A549 (cell line): ENCODE measurements around the gene MRPL18. TPM values are rescaled to one million over a fixed set of nuclear protein-coding genes. Genes with fewer than 3 reads are reported as not detected.
"Not testable (repeated sequence)": the region's sequence is repeated elsewhere in the genome, so short reads cannot be mapped to it uniquely, and the experiment has no call there.

ENCODE experiments used
- ATAC-seq, 2 experiments: fragments of 200-7000 bp in 1 of 2; fragments of >200 bp in 1 of 2; cut with Nextera tagmentation in 1 of 2; cut with Tn5 transposase in 1 of 2; 3 replicates each; pipeline versions ENCODE4 v1.8.0 to v1.9.1; 2018 to 2020; ENCODE audit warnings: mild to moderate bottlenecking in 1 of 2, moderate library complexity in 1 of 2
- CTCF ChIA-PET: fragments of 300-600 bp; sonication (Branson Sonifier 250); formaldehyde crosslinking; extraction: SDS; loops from one replicate; lab custom pipeline; 2021; ENCODE audit warnings: antibody characterized with exemption, inconsistent platforms; lab: Yijun Ruan, JAX
- POLR2A ChIA-PET: fragments of 350-600 bp; formaldehyde crosslinking; extraction: SDS; loops from one replicate; lab custom pipeline; 2021; ENCODE audit warnings: antibody characterized with exemption, inconsistent platforms; lab: Yijun Ruan, JAX
- DNase-seq, 2 experiments: peaks; one replicate each; pipeline versions ENCODE4 v3.0.0 to v3.0.0-alpha.2; 2011 to 2016; ENCODE audit warnings: low read depth in 1 of 2, low spot score in 1 of 2
- FAIRE-seq: peaks from 2 replicates; lab custom pipeline; 2011; peaks lifted over from hg19 to GRCh38; lab: Jason Lieb, UNC
- H3K27ac ChIP-seq, 2 experiments: fragments of >200 bp; sonication (Bioruptor Twin); formaldehyde crosslinking; 3 replicates each; pipeline ENCODE4 v1.5.1; 2016 to 2017
- H3K4me1 ChIP-seq: fragments of >200 bp; sonication (Bioruptor Twin); formaldehyde crosslinking; 3 replicates; pipeline ENCODE4 v1.6.1; 2016
- H3K4me2 ChIP-seq: fragments of >200 bp; sonication (Bioruptor Twin); formaldehyde crosslinking; 3 replicates; pipeline ENCODE4 v1.6.1; 2016
- H3K4me3 ChIP-seq: fragments of >200 bp; sonication (Bioruptor Twin); formaldehyde crosslinking; 3 replicates; pipeline ENCODE4 v1.5.1; 2016
- H3K9me3 ChIP-seq: fragments of >200 bp; sonication (Bioruptor Twin); formaldehyde crosslinking; 3 replicates; pipeline ENCODE4 v1.6.1; 2016
- ATOH8 ChIP-seq: fragments of 250-450 bp; sonication (Bioruptor Pico); IDR thresholded peaks from 2 replicates; pipeline ENCODE4 v1.5.0; 2020; ENCODE audit warnings: low read depth, mild to moderate bottlenecking, moderate library complexity
- CBX2 ChIP-seq: fragments of 200-600 bp; sonication (generic); IDR thresholded peaks from 2 replicates; pipeline ENCODE4 v1.6.1; 2016; ENCODE audit warnings: low read depth, mild to moderate bottlenecking, borderline replicate concordance
- CHD4 ChIP-seq: fragments of 200-600 bp; sonication (generic); IDR thresholded peaks from 2 replicates; pipeline ENCODE4 v1.6.1; 2016; ENCODE audit warnings: antibody characterized with exemption, mild to moderate bottlenecking, borderline replicate concordance
- EP300 ChIP-seq, 2 experiments: fragments of >200 bp; sonication (Bioruptor Twin); formaldehyde crosslinking; IDR thresholded peaks; 2 replicates in 1 of 2; 3 replicates in 1 of 2; pipeline ENCODE4 v1.6.1; 2016 to 2017
- FOSB ChIP-seq: fragments of 250-450 bp; sonication (Bioruptor Pico); IDR thresholded peaks from 2 replicates; pipeline ENCODE4 v1.5.0; 2020; ENCODE audit warnings: mild to moderate bottlenecking, moderate library complexity
- FOSL2 ChIP-seq, 2 experiments: fragments of 450-650 bp in 1 of 2; fragments of >200 bp in 1 of 2; sonication (Bioruptor Twin) in 1 of 2; formaldehyde crosslinking; IDR thresholded peaks; 2 replicates each; pipeline versions ENCODE4 v1.5.0 to v1.6.1; 2016 to 2020; ENCODE audit warnings: mild to moderate bottlenecking in 1 of 2, moderate library complexity in 1 of 2
- JUN ChIP-seq, 2 experiments: fragments of >200 bp; sonication (Bioruptor Twin); formaldehyde crosslinking; IDR thresholded peaks; 2 replicates in 1 of 2; 3 replicates in 1 of 2; pipeline ENCODE4 v1.6.1; 2016 to 2017
- KDM1A ChIP-seq: fragments of 200-600 bp; sonication (generic); IDR thresholded peaks from 2 replicates; pipeline ENCODE4 v1.6.1; 2016; ENCODE audit warnings: low read depth, mild to moderate bottlenecking
- MAX ChIP-seq: IDR thresholded peaks from 2 replicates; pipeline ENCODE4 v1.6.1; 2012
- NR3C1 ChIP-seq: fragments of >200 bp; sonication (Bioruptor Twin); formaldehyde crosslinking; IDR thresholded peaks from 3 replicates; pipeline ENCODE4 v1.6.1; 2017
- RAD21 ChIP-seq, 2 experiments: fragments of >200 bp in 1 of 2; sonication (Bioruptor Twin) in 1 of 2; formaldehyde crosslinking in 1 of 2; IDR thresholded peaks in 1 of 2; conservative IDR thresholded peaks in 1 of 2; 2 replicates in 1 of 2; 3 replicates in 1 of 2; pipeline ENCODE4 v1.6.1; 2012 to 2018; ENCODE audit warnings: inconsistent platforms in 1 of 2
- RARB ChIP-seq: fragments of 250-450 bp; sonication (Bioruptor Pico); IDR thresholded peaks from 2 replicates; pipeline ENCODE4 v1.8.0; 2021; ENCODE audit warnings: mild to moderate bottlenecking, moderate library complexity
- RCOR1 ChIP-seq: fragments of 150-350 bp; IDR thresholded peaks from 2 replicates; pipeline ENCODE4 v1.6.1; 2014; ENCODE audit warnings: antibody characterized with exemption, low read length, low read depth
- RFX5 ChIP-seq: fragments of 450-650 bp; IDR thresholded peaks from 2 replicates; pipeline ENCODE4 v1.7.1; 2014; ENCODE audit warnings: antibody characterized with exemption, mild to moderate bottlenecking, moderate library complexity
- USF2 ChIP-seq: fragments of 450-650 bp; IDR thresholded peaks from 2 replicates; pipeline ENCODE4 v1.6.1; 2014; ENCODE audit warnings: antibody characterized with exemption
- ZNF302 ChIP-seq: fragments of 250-450 bp; sonication (Bioruptor Pico); IDR thresholded peaks from 2 replicates; pipeline ENCODE4 v1.9.0; 2021; ENCODE audit warnings: inconsistent platforms, mild to moderate bottlenecking, moderate library complexity
- ZSCAN20 ChIP-seq: fragments of 250-450 bp; sonication (Bioruptor Pico); IDR thresholded peaks from 2 replicates; pipeline ENCODE4 v1.8.0; 2022; ENCODE audit warnings: mild to moderate bottlenecking, moderate library complexity
- WGBS: methylation state at CpG from one replicate; pipeline ENCODE4 v1.1.6; 2017; ENCODE audit errors: missing lambda C conversion rate; 5-methylcytosine and 5-hydroxymethylcytosine counted together
- polyA plus RNA-seq, 4 experiments: library from polyadenylated mRNA; depleted of rRNA in 3 of 4; stranded (reverse); fragments of >200 nt; fragmentation: RNase III in 1 of 4; extraction: RNeasy Plus Mini Kit Qiagen cat#74134 plus additional on column Dnase treatment in 1 of 4; gene quantifications; 2 replicates in 3 of 4; 3 replicates in 1 of 4; pipeline ENCODE4 v1.2.3, GENCODE V29; 2011 to 2017
- TF ChIP-seq, protein P1 (sequence below): fragments of 250-450 bp; sonication (Bioruptor Pico); IDR thresholded peaks from 2 replicates; pipeline ENCODE4 v1.5.0; 2021; ENCODE audit warnings: mild to moderate bottlenecking, moderate library complexity, borderline replicate concordance

The MRPL18 gene
- polyA plus RNA-seq, 2 of the 4 experiments (the other 2 are of a cell fraction) = 115 to 142 TPM

DNA sequence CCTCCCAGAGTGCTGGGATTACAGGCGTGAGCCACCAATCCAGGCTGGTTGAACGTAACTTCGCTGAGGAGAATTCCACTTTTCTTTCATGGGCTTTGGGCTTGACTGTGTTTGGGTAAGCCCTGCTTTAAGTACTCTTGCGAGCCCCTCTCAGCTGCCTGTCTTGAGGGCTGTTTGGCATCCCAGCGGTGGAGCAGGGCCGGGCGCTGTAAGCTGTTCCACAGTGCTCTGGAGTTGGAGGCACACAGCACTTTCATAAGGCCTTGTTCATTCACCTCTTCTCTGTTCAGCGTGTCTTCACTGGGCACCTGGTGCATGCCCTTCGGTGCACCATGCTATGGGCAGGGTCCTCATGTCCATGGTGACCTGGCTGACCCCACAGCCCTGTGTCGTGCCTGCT is 31.5 kb downstream of the MRPL18 start (continued):
- TF ChIP-seq RCOR1 (no peak), JUN (IDR thresholded peaks at IDR 0.05) (no peak), NR3C1 (no peak)

DNA sequence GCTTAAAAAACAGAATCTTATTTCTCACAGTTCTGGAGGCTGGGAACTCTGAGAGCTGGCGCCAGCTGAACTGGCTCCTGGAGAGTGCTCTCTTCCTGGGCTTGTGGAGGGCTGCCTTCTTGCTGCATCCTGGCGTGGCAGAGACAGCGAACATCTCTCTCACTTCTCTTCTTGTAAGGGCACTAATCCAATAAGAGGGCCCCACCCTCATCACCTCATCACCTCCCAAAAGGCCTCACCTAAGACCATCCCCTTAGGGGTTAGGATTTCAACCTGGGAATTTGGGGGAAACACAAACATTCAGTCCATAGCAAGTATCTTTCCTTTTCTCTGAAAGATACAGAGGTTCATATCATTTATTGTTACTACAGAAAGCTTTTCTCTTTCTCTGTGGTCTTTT is 33.7 kb downstream of the MRPL18 start:
- DNase-seq (no peak), FAIRE-seq (no peak), ATAC-seq (no peak)
- no peak overlapping the region for H3K27ac ChIP-seq
- POLR2A ChIA-PET = no interaction called here
- no peaks in the 10 kb centered on the region for H3K9me3 ChIP-seq
- H3K4me1 ChIP-seq = no peaks in the 10 kb centered on the region
- CTCF ChIA-PET = no interaction called here
- WGBS = 92% methylated on average over 3 of the region's 3 CpGs
- H3K4me2 ChIP-seq = no peak overlapping the region
- TF ChIP-seq CHD4 (no peak), FOSL2 (IDR thresholded peaks at IDR 0.05) (no peak), FOSL2 (CRISPR knock-in tag; IDR thresholded peaks at IDR 0.05) (no peak), FOSB (CRISPR knock-in tag) (no peak), ATOH8 (no peak), USF2 (no peak), EP300 (IDR thresholded peaks at IDR 0.05) (no peak), RFX5 (no peak), RARB (CRISPR knock-in tag) (no peak), JUN (IDR thresholded peaks at IDR 0.05) (no peak), KDM1A (no peak)
- no peak overlapping the region for H3K4me3 ChIP-seq

DNA sequence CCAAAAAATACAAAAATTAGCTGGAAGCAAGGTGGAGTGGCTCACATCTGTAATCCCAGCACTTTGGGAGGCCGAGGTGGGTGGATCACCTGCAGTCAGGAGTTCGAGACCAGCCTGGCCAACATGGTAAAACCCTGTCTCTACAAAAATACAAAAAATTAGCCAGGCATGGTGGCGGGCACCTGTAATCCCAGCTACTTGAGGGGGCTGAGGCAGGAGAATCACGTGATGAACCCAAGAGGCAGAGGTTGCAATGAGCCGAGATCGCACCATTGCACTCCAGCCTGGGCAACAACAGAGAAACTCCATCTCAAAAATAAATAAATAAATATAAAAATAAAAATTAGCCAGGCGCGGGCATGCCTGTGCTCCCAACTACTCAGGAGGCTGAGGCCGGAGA is 34.4 kb downstream of the MRPL18 start:
- WGBS = 79% methylated on average over 9 of the region's 9 CpGs
- POLR2A ChIA-PET = not testable (repeated sequence)

GRCh38 chr6:159826004-159826403 is 35.7 kb downstream of the MRPL18 start:
- WGBS = 94% methylated on average over 12 of the region's 13 CpGs
- no peak overlapping the region for H3K4me3 ChIP-seq
- no peak for FAIRE-seq
- no peak overlapping the region for H3K4me2 ChIP-seq
- no peaks in the 10 kb centered on the region for H3K9me3 ChIP-seq
- CTCF ChIA-PET = no interaction called here
- H3K4me1 ChIP-seq = no peaks in the 10 kb centered on the region
- TF ChIP-seq, protein P1, sequence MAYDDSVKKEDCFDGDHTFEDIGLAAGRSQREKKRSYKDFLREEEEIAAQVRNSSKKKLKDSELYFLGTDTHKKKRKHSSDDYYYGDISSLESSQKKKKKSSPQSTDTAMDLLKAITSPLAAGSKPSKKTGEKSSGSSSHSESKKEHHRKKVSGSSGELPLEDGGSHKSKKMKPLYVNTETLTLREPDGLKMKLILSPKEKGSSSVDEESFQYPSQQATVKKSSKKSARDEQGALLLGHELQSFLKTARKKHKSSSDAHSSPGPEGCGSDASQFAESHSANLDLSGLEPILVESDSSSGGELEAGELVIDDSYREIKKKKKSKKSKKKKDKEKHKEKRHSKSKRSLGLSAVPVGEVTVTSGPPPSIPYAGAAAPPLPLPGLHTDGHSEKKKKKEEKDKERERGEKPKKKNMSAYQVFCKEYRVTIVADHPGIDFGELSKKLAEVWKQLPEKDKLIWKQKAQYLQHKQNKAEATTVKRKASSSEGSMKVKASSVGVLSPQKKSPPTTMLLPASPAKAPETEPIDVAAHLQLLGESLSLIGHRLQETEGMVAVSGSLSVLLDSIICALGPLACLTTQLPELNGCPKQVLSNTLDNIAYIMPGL (CRISPR knock-in tag) = no peak
- TF ChIP-seq ZSCAN20 (no peak), CBX2 (no peak), MAX (no peak), RCOR1 (no peak), RAD21 (conservative IDR thresholded peaks at IDR 0.05 in 1 of 2, IDR thresholded peaks at IDR 0.05 in 1 of 2) (no peak), ZNF302 (CRISPR knock-in tag) (no peak)
- TF ChIP-seq, all 56 proteins: peak for 0
- DNase-seq (no peak), ATAC-seq (no peak)
- H3K27ac ChIP-seq = no peak overlapping the region
- POLR2A ChIA-PET = no interaction called here

More for the DNA sequence above, 34.4 kb downstream of the MRPL18 start:
- H3K4me3 ChIP-seq, FAIRE-seq, H3K4me1 ChIP-seq, ATAC-seq, CTCF ChIA-PET, H3K27ac ChIP-seq, H3K9me3 ChIP-seq, DNase-seq, H3K4me2 ChIP-seq: not testable (repeated sequence)
